Peyer's patch (tissue), 4 donors: ENCODE results near the gene MAGED4B. TPM values are rescaled to one million over a fixed set of nuclear protein-coding genes. Genes with fewer than 3 reads are reported as not detected.

Experiments used
- DNase-seq, 3 donors: peaks; one replicate each; pipeline ENCODE4 v3.0.0-alpha.2; 2017 to 2019
- H3K27ac ChIP-seq, 4 donors: fragments of 200-600 bp; sonication (generic); one replicate each; pipeline ENCODE4 v1.5.1; 2016 to 2019
- H3K27me3 ChIP-seq, 2 donors: fragments of 200-600 bp; sonication (generic); one replicate each; pipeline ENCODE4 v1.5.1; 2019
- H3K36me3 ChIP-seq, 3 donors: fragments of 200-600 bp; sonication (generic); one replicate each; pipeline ENCODE4 v1.5.1; 2016 to 2019
- H3K4me1 ChIP-seq, 4 donors: fragments of 200-600 bp; sonication (generic); one replicate each; pipeline ENCODE4 v1.5.1; 2016 to 2019
- H3K4me3 ChIP-seq, 4 donors: fragments of 200-600 bp; sonication (generic); 1 replicate in 3 of 4; 2 replicates in 1 of 4; pipeline ENCODE4 v1.5.1; 2016 to 2019; ENCODE audit warnings: mild to moderate bottlenecking in 1 of 4
- H3K9me3 ChIP-seq, 4 donors: fragments of 200-600 bp; sonication (generic); one replicate each; pipeline ENCODE4 v1.5.1; 2016 to 2019; ENCODE audit warnings: mild to moderate bottlenecking in 1 of 4
- POLR2A ChIP-seq, 2 donors: fragments of 450-650 bp; IDR thresholded peaks; one replicate each; pipeline ENCODE4 v1.5.1; 2017; ENCODE audit warnings: antibody characterized with exemption in 2 of 2, mild to moderate bottlenecking in 2 of 2, moderate library complexity in 2 of 2
- small RNA-seq, 2 donors: library from RNA; depleted of rRNA; stranded (forward); fragments of <200 nt; gene quantifications; one replicate each; pipeline ENCODE3, GENCODE V24; 2016
- total RNA-seq, 4 donors: library from RNA; depleted of rRNA; stranded (reverse); fragments of >200 nt; gene quantifications; one replicate each; pipeline ENCODE4 v1.1.0, GENCODE V29; 2016
- TF ChIP-seq, protein P1 (sequence below), 6 experiments: fragments of 450-650 bp in 4 of 6; fragments of 200-600 bp in 2 of 6; sonication (generic) in 1 of 6; IDR thresholded peaks; one replicate each; pipeline ENCODE4 v1.5.1; 2017 to 2019; ENCODE audit warnings: antibody characterized with exemption in 6 of 6, mild to moderate bottlenecking in 3 of 6, moderate library complexity in 1 of 6

The MAGED4B gene
- total RNA-seq, 4 donors from 2014 or later, result 3.5 to 20.6 (median 6.0) TPM

DNA sequence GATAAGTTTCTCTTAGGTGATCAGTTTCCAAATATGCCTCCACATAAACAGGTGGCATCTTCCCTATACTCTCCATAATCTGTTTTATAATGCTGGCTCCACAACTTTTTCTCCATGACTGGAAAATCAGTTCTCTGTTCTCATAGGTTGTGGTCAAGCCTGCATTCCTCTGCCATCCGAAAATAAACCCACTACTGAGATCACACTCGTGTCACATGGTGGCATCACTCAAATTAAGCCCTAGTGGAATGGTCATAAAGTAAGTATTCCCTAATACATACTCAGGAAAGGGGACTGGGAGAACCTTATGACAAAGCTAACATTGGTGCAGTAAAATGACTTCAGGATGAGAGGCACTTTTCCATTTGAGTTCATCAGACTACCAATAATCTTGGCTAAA is 37.6 kb downstream of the MAGED4B start:
- H3K9me3 ChIP-seq, result no peaks in the 10 kb centered on the region
- no peak overlapping the region for H3K4me3 ChIP-seq
- DNase-seq, result no peak
- no peaks in the 10 kb centered on the region for H3K4me1 ChIP-seq
- H3K27ac ChIP-seq, result no peak overlapping the region
- TF ChIP-seq POLR2A (IDR thresholded peaks at IDR 0.05), result no peak
- TF ChIP-seq, protein P1, sequence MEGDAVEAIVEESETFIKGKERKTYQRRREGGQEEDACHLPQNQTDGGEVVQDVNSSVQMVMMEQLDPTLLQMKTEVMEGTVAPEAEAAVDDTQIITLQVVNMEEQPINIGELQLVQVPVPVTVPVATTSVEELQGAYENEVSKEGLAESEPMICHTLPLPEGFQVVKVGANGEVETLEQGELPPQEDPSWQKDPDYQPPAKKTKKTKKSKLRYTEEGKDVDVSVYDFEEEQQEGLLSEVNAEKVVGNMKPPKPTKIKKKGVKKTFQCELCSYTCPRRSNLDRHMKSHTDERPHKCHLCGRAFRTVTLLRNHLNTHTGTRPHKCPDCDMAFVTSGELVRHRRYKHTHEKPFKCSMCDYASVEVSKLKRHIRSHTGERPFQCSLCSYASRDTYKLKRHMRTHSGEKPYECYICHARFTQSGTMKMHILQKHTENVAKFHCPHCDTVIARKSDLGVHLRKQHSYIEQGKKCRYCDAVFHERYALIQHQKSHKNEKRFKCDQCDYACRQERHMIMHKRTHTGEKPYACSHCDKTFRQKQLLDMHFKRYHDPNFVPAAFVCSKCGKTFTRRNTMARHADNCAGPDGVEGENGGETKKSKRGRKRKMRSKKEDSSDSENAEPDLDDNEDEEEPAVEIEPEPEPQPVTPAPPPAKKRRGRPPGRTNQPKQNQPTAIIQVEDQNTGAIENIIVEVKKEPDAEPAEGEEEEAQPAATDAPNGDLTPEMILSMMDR (IDR thresholded peaks at IDR 0.05), result no peak
- H3K27me3 ChIP-seq, result no peaks in the 10 kb centered on the region
- H3K36me3 ChIP-seq, result no peaks in the 10 kb centered on the region

DNA sequence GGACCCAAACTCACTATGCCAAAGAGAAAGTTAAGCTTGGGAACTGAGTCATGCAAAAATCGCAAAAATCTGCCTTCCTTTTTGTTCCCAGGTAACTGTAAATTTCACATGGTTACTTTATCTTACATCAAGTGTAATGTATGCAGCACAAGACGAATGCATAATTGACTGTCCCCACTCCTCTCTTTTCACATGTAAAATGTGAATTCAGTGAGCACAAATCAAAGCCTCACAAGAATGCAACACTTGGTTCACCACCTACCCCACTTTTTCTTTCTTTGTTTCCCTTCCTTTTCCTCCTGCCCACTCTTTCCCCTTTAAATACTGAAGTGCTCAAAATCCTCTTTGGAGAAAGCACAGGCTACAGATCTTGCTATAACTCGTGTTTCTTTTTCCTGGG is 53.2 kb downstream of the MAGED4B start:
- no peak for DNase-seq
- Histone ChIP-seq H3K4me1 (no peaks in the 10 kb centered on the region), H3K36me3 (no peaks in the 10 kb centered on the region), H3K27me3 (no peaks in the 10 kb centered on the region), H3K9me3 (no peaks in the 10 kb centered on the region), H3K27ac (no peak overlapping the region), H3K4me3 (no peak overlapping the region)
- no peak for TF ChIP-seq POLR2A (IDR thresholded peaks at IDR 0.05)
- TF ChIP-seq, protein P1 (IDR thresholded peaks at IDR 0.05), result no peak

Small RNAs within 50 kb of the gene (small RNA-seq; reads per million reads assigned to genes)
- gene SNORA11E, result 0 reads per million in 2 donors

Other genes with a start within 250 kb of the MAGED4B start
- gene MAGED1, start 175.6 kb downstream of the MAGED4B start, total RNA-seq, result 10 to 100 TPM; 35.6 to 42.1 (median 36.9) TPM
- 10 to 100 TPM in 2 of 4 donors, 1 to 10 TPM in 1, under 1 TPM in 1; 0.76 to 45.4 (median 7.6) TPM for gene MAGED4, start 115.7 kb upstream of the MAGED4B start, total RNA-seq